ENCODE results near the gene SLC9A9. TPM values are rescaled to one million over a fixed set of nuclear protein-coding genes. Genes with fewer than 3 reads are reported as not detected.

SLC9A9 gene
- total and polyA plus RNA-seq, 2 of the 8 experiments (the other 6 are each of a cell fraction or from before 2014, with no cell fraction given), result 0.48 to 1.1 TPM

DNA sequence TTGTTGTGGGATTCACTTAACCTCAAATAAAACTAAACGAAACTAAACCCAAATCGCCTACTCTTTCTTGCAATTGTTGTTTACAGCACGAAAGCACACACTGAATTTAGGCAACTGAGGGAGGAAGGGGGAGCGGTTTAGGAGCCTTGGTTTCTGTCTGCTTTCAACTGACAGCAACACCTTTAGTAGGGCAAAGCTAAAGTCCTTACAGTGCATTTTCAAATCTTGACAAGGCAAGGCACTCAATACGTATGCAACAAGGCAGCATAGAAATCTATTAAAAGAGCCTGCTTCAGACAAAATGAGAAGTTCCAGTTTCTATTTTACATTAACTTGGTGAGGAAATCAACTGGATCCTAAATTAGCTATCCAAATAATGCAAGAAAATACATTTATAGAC lies 554.1 kb downstream of the SLC9A9 start:
- ChIA-PET CTCF (ENCODE audit: partially characterized antibody) (interaction anchor here (0.6 to 1.3 kb wide), 2 partner anchors 237 to 355 kb away, joined by 3 to 4 read pairs; no protein-coding TSS in a partner anchor), POLR2A (ENCODE audit: partially characterized antibody) (no interaction called here)
- Histone ChIP-seq H4K5ac (ENCODE audit: insufficient read length, low read depth, low read length) (no peak overlapping the region), H3K9me3 (ENCODE audit: insufficient read depth in 2 of 2, low read depth in 1 of 2, low read length in 1 of 2) (no peaks in the 10 kb centered on the region), H3K27ac (ENCODE audit: low read depth, low read length) (no peak overlapping the region), H2BK5ac (ENCODE audit: low read depth, low read length) (no peak overlapping the region), H2AFZ (ENCODE audit: low read length) (0 out of 2 replicates have a peak overlapping the region, but pooled peaks have one; percentile 40), H2BK120ac (replicated peaks; ENCODE audit: low read depth, low read length) (no peak overlapping the region), H3K4me1 (replicated peaks in 1 of 4; ENCODE audit: control insufficient read depth in 3 of 4, insufficient read depth in 4 of 4, low read length in 3 of 4) (no peaks in the 10 kb centered on the region), H3K9ac (replicated peaks in 1 of 4; ENCODE audit: extremely low read depth in 1 of 4, low read depth in 3 of 4, low read length in 3 of 4) (no peak overlapping the region), H3K14ac (ENCODE audit: insufficient read length) (no peak overlapping the region), H3K27me3 (replicated peaks in 1 of 4; ENCODE audit: control insufficient read depth in 3 of 4, extremely low read depth in 1 of 4, insufficient read depth in 3 of 4, low read length in 3 of 4) (no peaks in the 10 kb centered on the region), H2BK15ac (ENCODE audit: low read length) (no peak overlapping the region), H3K23me2 (ENCODE audit: low read depth, low read length) (no peaks in the 10 kb centered on the region; the same call in 1 of the 2 replicates), H3K4ac (replicated peaks; ENCODE audit: insufficient read length, low read depth, low read length) (no peak overlapping the region), H3K36me3 (ENCODE audit: control insufficient read depth in 2 of 4, insufficient read depth in 4 of 4, low read length in 3 of 4) (no peaks in the 10 kb centered on the region), H3K18ac (ENCODE audit: extremely low read depth, low read length) (no peak overlapping the region), H4K20me1 (replicated peaks in 1 of 2; ENCODE audit: control insufficient read depth in 1 of 2, insufficient read depth in 2 of 2, low read length in 2 of 2) (no peaks in the 10 kb centered on the region), H3K23ac (ENCODE audit: insufficient read length) (no peak overlapping the region), H3K4me3 (ENCODE audit: extremely low read depth in 1 of 4, insufficient read depth in 2 of 4, low read depth in 3 of 4, low read length in 4 of 4) (no peak overlapping the region), H3K56ac (replicated peaks; ENCODE audit: insufficient read length, low read depth, low read length) (no peak overlapping the region), H3K4me2 (ENCODE audit: insufficient read depth in 1 of 2, low read depth in 2 of 2, low read length in 2 of 2) (no peak overlapping the region), H3K79me2 (ENCODE audit: control insufficient read depth in 1 of 2, insufficient read depth in 2 of 2, low read length in 2 of 2) (no peaks in the 10 kb centered on the region), H4K91ac (replicated peaks; ENCODE audit: insufficient read length, low read length) (no peak overlapping the region), H4K8ac (ENCODE audit: extremely low read depth, insufficient read depth, low read length) (no peak overlapping the region), H2AK5ac (ENCODE audit: low read depth, low read length) (no peak overlapping the region), H2BK12ac (ENCODE audit: low read depth, low read length) (no peak overlapping the region), H3K79me1 (ENCODE audit: low read depth, low read length) (no peaks in the 10 kb centered on the region), H2BK20ac (ENCODE audit: low read length) (no peak overlapping the region)
- FAIRE-seq (no peak), DNase-seq (ENCODE audit: low read depth in 1 of 2, low spot score in 2 of 2) (no peak)
- TF ChIP-seq SP4 (IDR thresholded peaks at IDR 0.05; ENCODE audit: low read length) (no peak), MAFK (IDR thresholded peaks at IDR 0.05; ENCODE audit: low read depth, low read length) (no peak), GABPA (IDR thresholded peaks at IDR 0.05; ENCODE audit: borderline replicate concordance, insufficient read depth, low read length) (no peak), SAP30 (IDR thresholded peaks at IDR 0.05; ENCODE audit: insufficient read depth, insufficient replicate concordance, low read length) (no peak), CBX8 (IDR thresholded peaks at IDR 0.05; ENCODE audit: borderline replicate concordance, low read depth, low read length) (no peak), RBBP5 (IDR thresholded peaks at IDR 0.05; ENCODE audit: borderline replicate concordance, low read depth, low read length) (no peak), POU5F1 (IDR thresholded peaks at IDR 0.05; ENCODE audit: low read depth, low read length) (no peak), EGR1 (IDR thresholded peaks at IDR 0.05; ENCODE audit: borderline replicate concordance, low read depth, low read length) (no peak), FOSL1 (IDR thresholded peaks at IDR 0.05; ENCODE audit: insufficient read depth, low read depth, low read length) (no peak), YY1 (IDR thresholded peaks at IDR 0.05; ENCODE audit: low read depth, low read length) (no peak), BACH1 (IDR thresholded peaks at IDR 0.05; ENCODE audit: low read length) (no peak), CREB1 (IDR thresholded peaks at IDR 0.05) (no peak), GTF2F1 (IDR thresholded peaks at IDR 0.05; ENCODE audit: borderline replicate concordance, low read depth, low read length) (no peak), KDM4A (IDR thresholded peaks at IDR 0.05; ENCODE audit: low read depth, low read length, severe bottlenecking) (no peak), JUN (IDR thresholded peaks at IDR 0.05; ENCODE audit: low read depth, low read length) (no peak)
- 88% methylated on average over 5 of the region's 5 CpGs; no CpG with 5 or more reads in 1 of the 2 experiments for WGBS, 2 experiments (ENCODE audit: extremely low coverage in 1 of 2, insufficient coverage in 1 of 2, insufficient read length in 1 of 2, insufficient replicate concordance in 2 of 2, low coverage in 1 of 2, low lambda C conversion rate in 2 of 2, missing lambda C conversion rate in 1 of 2)
